ENCODE results near the gene PTK6. TPM values are rescaled to one million over a fixed set of nuclear protein-coding genes. Genes with fewer than 3 reads are reported as not detected.
A peak's percentile ranks its signal among the peaks of the same experiment; 100 is the strongest.
"Not testable (repeated sequence)": the region's sequence is repeated elsewhere in the genome, so short reads cannot be mapped to it uniquely, and the experiment has no call there.

PTK6 gene
- total RNA-seq, 3 donors from 2014 or later (not counting 1 experiment from before 2014, with no cell fraction given) = 0.16 to 0.48 TPM; not detected in 1

- peaks cover 34% of the 10 kb centered on the region for H3K36me3 ChIP-seq (ENCODE audit: control insufficient read depth, insufficient read depth, low read length)
- peaks cover 0 to 7% of the 10 kb centered on the region in 2 donors for H3K4me1 Mint-ChIP-seq
- intact Hi-C loops (cut with micrococcal nuclease) = no loop called here
Observed at GRCh38 chr20:63560856-63561609, 23.9 kb upstream of the PTK6 start.

GRCh38 chr20:63560333-63560805 is 23.2 kb upstream of the PTK6 start:
- H3K9me3 ChIP-seq (ENCODE audit: control insufficient read depth, insufficient read depth, low read length) = no peaks in the 10 kb centered on the region
- no peak for ATAC-seq
- Mint-ChIP-seq H3K4me1 (peaks cover 0 to 7% of the 10 kb centered on the region in 2 donors), H3K27me3 (ENCODE audit: low read depth in 2 of 2) (no peaks in the 10 kb centered on the region), H3K4me3 (no peak overlapping the region), H3K36me3 (no peaks in the 10 kb centered on the region), H3K9me3 (no peaks in the 10 kb centered on the region), H3K27ac (peak overlapping the region in 1 of 2 donors; percentile 44)
- H3K27ac ChIP-seq (ENCODE audit: low read length) = no peak overlapping the region
- no peaks in the 10 kb centered on the region for H3K4me1 ChIP-seq (ENCODE audit: control insufficient read depth, insufficient read depth, low read length)
- H3K4me3 ChIP-seq (ENCODE audit: low read length) = no peak overlapping the region
- no peak for DNase-seq
- no peak for TF ChIP-seq CTCF (IDR thresholded peaks at IDR 0.05)
- intact Hi-C loops (cut with micrococcal nuclease) = no loop called here
- H3K36me3 ChIP-seq (ENCODE audit: control insufficient read depth, insufficient read depth, low read length) = peaks cover 34% of the 10 kb centered on the region
- no peaks in the 10 kb centered on the region for H3K27me3 ChIP-seq (ENCODE audit: control insufficient read depth, insufficient read depth, low read length)
- WGBS (ENCODE audit: insufficient coverage) = 97% methylated on average over 16 of the region's 16 CpGs

More at GRCh38 chr20:63560856-63561609, 23.9 kb upstream of the PTK6 start:
- Histone ChIP-seq H3K4me3 (ENCODE audit: low read length) (no peak overlapping the region), H3K27me3 (ENCODE audit: control insufficient read depth, insufficient read depth, low read length) (no peaks in the 10 kb centered on the region), H3K27ac (ENCODE audit: low read length) (no peak overlapping the region), H3K4me1 (ENCODE audit: control insufficient read depth, insufficient read depth, low read length) (no peaks in the 10 kb centered on the region), H3K9me3 (ENCODE audit: control insufficient read depth, insufficient read depth, low read length) (no peaks in the 10 kb centered on the region)
- Mint-ChIP-seq H3K27me3 (ENCODE audit: low read depth in 2 of 2) (no peaks in the 10 kb centered on the region), H3K27ac (no peak overlapping the region), H3K9me3 (no peaks in the 10 kb centered on the region), H3K4me3 (no peak overlapping the region), H3K36me3 (no peaks in the 10 kb centered on the region)
- DNase-seq = no peak
- WGBS (ENCODE audit: insufficient coverage) = 96% methylated on average over 26 of the region's 26 CpGs
- no peak for TF ChIP-seq CTCF (IDR thresholded peaks at IDR 0.05)
- ATAC-seq = no peak

- H3K36me3 ChIP-seq (ENCODE audit: control insufficient read depth, insufficient read depth, low read length) = peaks cover 32% of the 10 kb centered on the region
- H3K27me3 Mint-ChIP-seq (ENCODE audit: low read depth in 2 of 2); intact Hi-C loops (cut with micrococcal nuclease); H3K9me3 Mint-ChIP-seq; H3K4me3 ChIP-seq (ENCODE audit: low read length); H3K4me3 Mint-ChIP-seq; H3K27ac ChIP-seq (ENCODE audit: low read length); DNase-seq; H3K9me3 ChIP-seq (ENCODE audit: control insufficient read depth, insufficient read depth, low read length); H3K36me3 Mint-ChIP-seq; H3K4me1 ChIP-seq (ENCODE audit: control insufficient read depth, insufficient read depth, low read length); H3K4me1 Mint-ChIP-seq; H3K27me3 ChIP-seq (ENCODE audit: control insufficient read depth, insufficient read depth, low read length): not testable (repeated sequence)
- peak overlapping the region in 1 of 2 donors; percentile 57 for H3K27ac Mint-ChIP-seq
- ATAC-seq = peak in 1 of 3 donors; percentile 22
- WGBS (ENCODE audit: insufficient coverage) = 96% methylated on average over 31 of the region's 31 CpGs
Observed at GRCh38 chr20:63559485-63560332, 22.5 kb upstream of the PTK6 start.
